ENCODE results near the gene NDST4. TPM values are rescaled to one million over a fixed set of nuclear protein-coding genes. Genes with fewer than 3 reads are reported as not detected.

NDST4 gene
- total and polyA plus RNA-seq, 2 donors from 2014 or later = not detected

DNA sequence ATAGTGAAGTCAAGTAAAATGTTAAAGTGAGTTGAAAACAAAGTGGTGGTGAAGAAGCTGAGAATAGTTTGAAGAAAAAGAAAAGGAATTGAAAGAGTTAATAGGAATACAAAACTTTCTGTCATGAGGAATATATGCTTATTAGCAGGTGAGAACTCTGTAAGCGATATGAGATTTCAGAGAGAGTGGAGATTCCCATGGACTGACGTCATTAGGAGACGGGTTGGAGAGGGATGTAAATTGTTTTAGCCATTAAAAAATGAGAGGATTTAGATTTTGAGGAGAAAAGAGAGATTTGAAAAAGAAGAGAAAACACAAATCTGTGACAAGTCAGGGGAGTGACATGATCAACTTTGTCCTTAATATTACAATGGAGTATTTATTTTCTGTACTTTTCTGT is 11.7 kb downstream of the NDST4 start:
- no peak overlapping the region for H3K9ac ChIP-seq (ENCODE audit: low read length in 3 of 3)
- no peak overlapping the region for H3K4me3 ChIP-seq (ENCODE audit: low read length in 3 of 3)
- H3K27me3 ChIP-seq (ENCODE audit: control insufficient read depth, insufficient read depth, low read length) = no peaks in the 10 kb centered on the region
- FAIRE-seq (no peak), DNase-seq (no peak)
- TF ChIP-seq, protein P1, sequence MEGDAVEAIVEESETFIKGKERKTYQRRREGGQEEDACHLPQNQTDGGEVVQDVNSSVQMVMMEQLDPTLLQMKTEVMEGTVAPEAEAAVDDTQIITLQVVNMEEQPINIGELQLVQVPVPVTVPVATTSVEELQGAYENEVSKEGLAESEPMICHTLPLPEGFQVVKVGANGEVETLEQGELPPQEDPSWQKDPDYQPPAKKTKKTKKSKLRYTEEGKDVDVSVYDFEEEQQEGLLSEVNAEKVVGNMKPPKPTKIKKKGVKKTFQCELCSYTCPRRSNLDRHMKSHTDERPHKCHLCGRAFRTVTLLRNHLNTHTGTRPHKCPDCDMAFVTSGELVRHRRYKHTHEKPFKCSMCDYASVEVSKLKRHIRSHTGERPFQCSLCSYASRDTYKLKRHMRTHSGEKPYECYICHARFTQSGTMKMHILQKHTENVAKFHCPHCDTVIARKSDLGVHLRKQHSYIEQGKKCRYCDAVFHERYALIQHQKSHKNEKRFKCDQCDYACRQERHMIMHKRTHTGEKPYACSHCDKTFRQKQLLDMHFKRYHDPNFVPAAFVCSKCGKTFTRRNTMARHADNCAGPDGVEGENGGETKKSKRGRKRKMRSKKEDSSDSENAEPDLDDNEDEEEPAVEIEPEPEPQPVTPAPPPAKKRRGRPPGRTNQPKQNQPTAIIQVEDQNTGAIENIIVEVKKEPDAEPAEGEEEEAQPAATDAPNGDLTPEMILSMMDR (IDR thresholded peaks at IDR 0.05; ENCODE audit: borderline replicate concordance, extremely low read depth, insufficient read depth) = no peak
- H3K27ac ChIP-seq (ENCODE audit: low read depth in 2 of 2, low read length in 2 of 2) = no peak overlapping the region
- no peaks in the 10 kb centered on the region for H3K9me3 ChIP-seq (ENCODE audit: control insufficient read depth in 2 of 3, insufficient read depth in 1 of 3, low read length in 3 of 3)
- H3K36me3 ChIP-seq (ENCODE audit: control insufficient read depth in 2 of 3, insufficient read depth in 3 of 3, low read length in 3 of 3) = no peaks in the 10 kb centered on the region
- intact Hi-C loops (cut with DNase I) = no loop called here
- no peaks in the 10 kb centered on the region for H3K4me1 ChIP-seq (ENCODE audit: control insufficient read depth in 2 of 3, insufficient read depth in 2 of 3, low read depth in 1 of 3, low read length in 3 of 3)

DNA sequence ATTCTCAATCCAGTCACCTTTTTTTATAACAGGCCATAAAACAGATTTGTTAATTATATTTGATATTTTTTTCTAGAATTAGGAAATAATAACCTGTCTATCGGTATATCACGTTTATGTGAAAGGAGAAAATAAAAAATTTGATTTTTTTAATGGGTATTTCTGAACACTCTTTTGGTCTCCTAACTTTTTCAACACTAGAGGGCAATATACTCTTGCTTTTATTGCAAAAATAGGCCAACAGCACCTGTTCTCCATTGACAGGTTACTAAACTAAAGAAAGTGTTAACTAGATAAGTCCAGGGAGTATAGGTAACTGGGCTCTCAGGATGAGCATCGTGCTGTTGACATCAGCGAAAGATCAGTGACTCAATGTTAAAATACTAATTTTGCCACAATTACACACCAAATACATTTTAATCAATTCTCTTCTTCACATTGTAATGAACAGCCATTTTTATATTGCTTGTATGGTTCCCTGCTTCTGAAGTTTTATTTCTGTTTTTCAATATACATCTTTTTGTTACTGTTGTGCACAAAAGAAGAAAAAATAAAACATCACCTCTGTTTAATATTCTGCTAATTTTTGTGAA is 22.8 kb downstream of the NDST4 start:
- H3K27ac ChIP-seq (ENCODE audit: low read depth in 2 of 2, low read length in 2 of 2) = no peak overlapping the region
- no peak for FAIRE-seq
- intact Hi-C loops (cut with DNase I) = no loop called here
- H3K36me3 ChIP-seq (ENCODE audit: control insufficient read depth in 2 of 3, insufficient read depth in 3 of 3, low read length in 3 of 3) = no peaks in the 10 kb centered on the region
- TF ChIP-seq, protein P1 (IDR thresholded peaks at IDR 0.05; ENCODE audit: borderline replicate concordance, extremely low read depth, insufficient read depth) = peak; percentile 38
- no peak overlapping the region for H3K9ac ChIP-seq (ENCODE audit: low read length in 3 of 3)
- no peak overlapping the region for H3K4me3 ChIP-seq (ENCODE audit: low read length in 3 of 3)
- H3K9me3 ChIP-seq (ENCODE audit: control insufficient read depth in 2 of 3, insufficient read depth in 1 of 3, low read length in 3 of 3) = no peaks in the 10 kb centered on the region
- H3K27me3 ChIP-seq (ENCODE audit: control insufficient read depth, insufficient read depth, low read length) = no peaks in the 10 kb centered on the region
- peak in 2 of 5 donors; percentile 50 to 62 for DNase-seq
- H3K4me1 ChIP-seq (ENCODE audit: control insufficient read depth in 2 of 3, insufficient read depth in 2 of 3, low read depth in 1 of 3, low read length in 3 of 3) = no peaks in the 10 kb centered on the region

DNA sequence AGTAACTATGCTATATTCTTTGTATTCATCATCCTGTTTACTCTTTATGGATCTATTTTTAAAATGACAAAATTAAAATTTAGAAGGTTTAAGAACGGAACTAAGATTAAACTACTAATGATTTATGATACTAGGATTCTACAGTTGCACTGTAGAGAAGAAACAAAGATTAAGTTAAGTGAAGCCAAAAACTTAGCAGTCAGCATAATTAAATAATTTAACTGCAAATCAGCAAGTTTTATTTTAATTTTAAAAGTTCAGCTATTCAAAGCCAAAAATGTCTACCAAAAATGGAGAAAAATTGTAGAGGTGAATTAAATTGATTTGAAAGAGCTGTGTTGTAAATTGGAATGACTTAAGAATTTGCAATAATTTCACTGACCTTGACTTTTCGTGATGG is 30.8 kb downstream of the NDST4 start:
- DNase-seq (no peak), FAIRE-seq (no peak)
- Histone ChIP-seq H3K9me3 (ENCODE audit: control insufficient read depth in 2 of 3, insufficient read depth in 1 of 3, low read length in 3 of 3) (no peaks in the 10 kb centered on the region), H3K9ac (ENCODE audit: low read length in 3 of 3) (no peak overlapping the region), H3K27ac (ENCODE audit: low read depth in 2 of 2, low read length in 2 of 2) (no peak overlapping the region), H3K4me3 (ENCODE audit: low read length in 3 of 3) (no peak overlapping the region), H3K36me3 (ENCODE audit: control insufficient read depth in 2 of 3, insufficient read depth in 3 of 3, low read length in 3 of 3) (no peaks in the 10 kb centered on the region), H3K4me1 (ENCODE audit: control insufficient read depth in 2 of 3, insufficient read depth in 2 of 3, low read depth in 1 of 3, low read length in 3 of 3) (no peaks in the 10 kb centered on the region), H3K27me3 (ENCODE audit: control insufficient read depth, insufficient read depth, low read length) (no peaks in the 10 kb centered on the region)
- intact Hi-C loops (cut with DNase I) = no loop called here
- TF ChIP-seq, protein P1 (IDR thresholded peaks at IDR 0.05; ENCODE audit: borderline replicate concordance, extremely low read depth, insufficient read depth) = no peak

DNA sequence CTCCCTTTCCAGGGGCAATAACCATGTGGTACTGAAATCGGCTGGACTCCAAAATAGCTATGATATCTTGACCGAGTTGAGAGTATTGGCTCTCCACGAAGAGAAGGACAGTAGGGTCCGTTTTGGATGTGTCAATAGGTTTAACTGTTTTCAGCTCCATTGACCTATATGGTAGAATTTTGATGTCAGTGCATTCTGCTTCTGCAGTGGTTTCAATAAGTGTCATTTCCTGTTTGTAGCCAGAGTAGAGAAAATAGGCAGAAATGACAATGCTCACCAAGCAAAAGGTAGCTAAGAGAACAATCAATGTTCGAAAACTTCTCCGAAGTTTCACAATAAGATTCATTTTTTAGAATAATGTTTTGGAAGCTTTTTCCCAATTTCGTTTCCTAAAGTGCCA is 36.7 kb downstream of the NDST4 start:
- no peaks in the 10 kb centered on the region for H3K36me3 ChIP-seq (ENCODE audit: control insufficient read depth in 2 of 3, insufficient read depth in 3 of 3, low read length in 3 of 3)
- TF ChIP-seq, protein P1 (IDR thresholded peaks at IDR 0.05; ENCODE audit: borderline replicate concordance, extremely low read depth, insufficient read depth) = no peak
- FAIRE-seq (no peak), DNase-seq (no peak)
- no peak overlapping the region for H3K4me3 ChIP-seq (ENCODE audit: low read length in 3 of 3)
- no peaks in the 10 kb centered on the region for H3K27me3 ChIP-seq (ENCODE audit: control insufficient read depth, insufficient read depth, low read length)
- intact Hi-C loops (cut with DNase I) = no loop called here
- H3K9ac ChIP-seq (ENCODE audit: low read length in 3 of 3) = no peak overlapping the region
- no peaks in the 10 kb centered on the region for H3K9me3 ChIP-seq (ENCODE audit: control insufficient read depth in 2 of 3, insufficient read depth in 1 of 3, low read length in 3 of 3)
- H3K4me1 ChIP-seq (ENCODE audit: control insufficient read depth in 2 of 3, insufficient read depth in 2 of 3, low read depth in 1 of 3, low read length in 3 of 3) = no peaks in the 10 kb centered on the region
- H3K27ac ChIP-seq (ENCODE audit: low read depth in 2 of 2, low read length in 2 of 2) = no peak overlapping the region

Data from kidney (tissue), 14 donors.